Measurements from ENCODE around the gene ABCA6. TPM values are rescaled to one million over a fixed set of nuclear protein-coding genes. Genes with fewer than 3 reads are reported as not detected.

Gene ABCA6
- total RNA-seq, 3 donors from 2014 or later: 5.4 to 21.3 (median 7.7) TPM

GRCh38 chr17:69069226-69069750 is 72.4 kb downstream of the ABCA6 start:
- TF ChIP-seq CTCF (IDR thresholded peaks at IDR 0.05): no peak
- Histone ChIP-seq H3K9me3 (no peaks in the 10 kb centered on the region), H3K36me3 (ENCODE audit: low read depth) (no peaks in the 10 kb centered on the region), H3K4me3 (no peak overlapping the region), H3K4me1 (ENCODE audit: low read depth) (no peaks in the 10 kb centered on the region)
- no peak for DNase-seq
- intact Hi-C loops (cut with DNase I, micrococcal nuclease): no loop called here
- ATAC-seq: no peak

- Histone ChIP-seq H3K4me1 (ENCODE audit: low read depth) (no peaks in the 10 kb centered on the region), H3K36me3 (ENCODE audit: low read depth) (no peaks in the 10 kb centered on the region), H3K9me3 (no peaks in the 10 kb centered on the region), H3K4me3 (no peak overlapping the region)
- DNase-seq: no peak
- no peak for ATAC-seq
- intact Hi-C loops (cut with DNase I, micrococcal nuclease): no loop called here
- TF ChIP-seq CTCF (IDR thresholded peaks at IDR 0.05): no peak
Observed at GRCh38 chr17:69067274-69068047, 74.2 kb downstream of the ABCA6 start.

GRCh38 chr17:69066482-69066881 is 75.2 kb downstream of the ABCA6 start:
- intact Hi-C loops (cut with DNase I, micrococcal nuclease): no loop called here
- ATAC-seq (no peak), DNase-seq (no peak)
- Histone ChIP-seq H3K9me3 (no peaks in the 10 kb centered on the region), H3K4me3 (no peak overlapping the region), H3K4me1 (ENCODE audit: low read depth) (no peaks in the 10 kb centered on the region), H3K36me3 (ENCODE audit: low read depth) (no peaks in the 10 kb centered on the region)
- TF ChIP-seq CTCF (IDR thresholded peaks at IDR 0.05): no peak

- H3K4me3 ChIP-seq: no peak overlapping the region
- TF ChIP-seq CTCF (IDR thresholded peaks at IDR 0.05): no peak
- DNase-seq (no peak), ATAC-seq (no peak)
- intact Hi-C loops (cut with DNase I, micrococcal nuclease): no loop called here
- H3K9me3 ChIP-seq: no peaks in the 10 kb centered on the region
- no peaks in the 10 kb centered on the region for H3K36me3 ChIP-seq (ENCODE audit: low read depth)
- H3K4me1 ChIP-seq (ENCODE audit: low read depth): no peaks in the 10 kb centered on the region
Observed at GRCh38 chr17:69065113-69065512, 76.6 kb downstream of the ABCA6 start.

GRCh38 chr17:69064476-69064875 is 77.2 kb downstream of the ABCA6 start:
- TF ChIP-seq CTCF (IDR thresholded peaks at IDR 0.05): no peak
- DNase-seq (no peak), ATAC-seq (no peak)
- Histone ChIP-seq H3K4me1 (ENCODE audit: low read depth) (no peaks in the 10 kb centered on the region), H3K36me3 (ENCODE audit: low read depth) (no peaks in the 10 kb centered on the region), H3K9me3 (no peaks in the 10 kb centered on the region), H3K4me3 (no peak overlapping the region)
- intact Hi-C loops (cut with DNase I, micrococcal nuclease): no loop called here

All from mucosa of descending colon (tissue), 3 donors.